Peyer's patch (tissue), 4 donors: ENCODE results near the gene SOX11.

Source experiments
- POLR2A ChIP-seq, 2 donors: fragments of 450-650 bp; IDR thresholded peaks; one replicate each; pipeline ENCODE4 v1.5.1; 2017; ENCODE audit warnings: antibody characterized with exemption in 2 of 2, mild to moderate bottlenecking in 2 of 2, moderate library complexity in 2 of 2
- TF ChIP-seq, protein P1 (sequence below), 6 experiments: fragments of 450-650 bp in 4 of 6; fragments of 200-600 bp in 2 of 6; sonication (generic) in 1 of 6; IDR thresholded peaks; one replicate each; pipeline ENCODE4 v1.5.1; 2017 to 2019; ENCODE audit warnings: antibody characterized with exemption in 6 of 6, mild to moderate bottlenecking in 3 of 6, moderate library complexity in 1 of 6

DNA sequence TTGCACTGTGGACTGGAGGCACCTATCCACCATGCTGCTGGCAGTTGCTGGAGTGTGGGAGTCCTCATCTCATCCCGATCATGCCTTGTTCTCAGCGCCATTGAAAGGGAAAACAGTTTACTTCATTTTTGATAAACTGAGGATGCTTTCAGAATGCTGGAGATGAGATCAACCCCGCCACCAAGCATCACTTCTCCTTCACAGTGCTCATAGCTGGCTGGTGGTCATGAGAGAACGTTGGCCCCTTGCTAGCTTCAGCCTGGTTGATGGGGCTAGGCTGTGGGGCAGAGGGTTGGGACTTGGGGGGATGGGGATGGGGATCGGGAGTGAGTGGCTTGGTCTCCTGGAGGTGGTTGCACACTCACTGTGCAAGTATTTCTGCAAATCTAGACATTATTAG is 30.1 kb downstream of the SOX11 start:
- TF ChIP-seq, protein P1, sequence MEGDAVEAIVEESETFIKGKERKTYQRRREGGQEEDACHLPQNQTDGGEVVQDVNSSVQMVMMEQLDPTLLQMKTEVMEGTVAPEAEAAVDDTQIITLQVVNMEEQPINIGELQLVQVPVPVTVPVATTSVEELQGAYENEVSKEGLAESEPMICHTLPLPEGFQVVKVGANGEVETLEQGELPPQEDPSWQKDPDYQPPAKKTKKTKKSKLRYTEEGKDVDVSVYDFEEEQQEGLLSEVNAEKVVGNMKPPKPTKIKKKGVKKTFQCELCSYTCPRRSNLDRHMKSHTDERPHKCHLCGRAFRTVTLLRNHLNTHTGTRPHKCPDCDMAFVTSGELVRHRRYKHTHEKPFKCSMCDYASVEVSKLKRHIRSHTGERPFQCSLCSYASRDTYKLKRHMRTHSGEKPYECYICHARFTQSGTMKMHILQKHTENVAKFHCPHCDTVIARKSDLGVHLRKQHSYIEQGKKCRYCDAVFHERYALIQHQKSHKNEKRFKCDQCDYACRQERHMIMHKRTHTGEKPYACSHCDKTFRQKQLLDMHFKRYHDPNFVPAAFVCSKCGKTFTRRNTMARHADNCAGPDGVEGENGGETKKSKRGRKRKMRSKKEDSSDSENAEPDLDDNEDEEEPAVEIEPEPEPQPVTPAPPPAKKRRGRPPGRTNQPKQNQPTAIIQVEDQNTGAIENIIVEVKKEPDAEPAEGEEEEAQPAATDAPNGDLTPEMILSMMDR (IDR thresholded peaks at IDR 0.05), result no peak
- TF ChIP-seq POLR2A (IDR thresholded peaks at IDR 0.05), result no peak
